Measurements from ENCODE around the gene KCNQ1. TPM values are rescaled to one million over a fixed set of nuclear protein-coding genes. Genes with fewer than 3 reads are reported as not detected.

Gene KCNQ1
- total and polyA plus RNA-seq, 9 of the 15 experiments (the other 6 are each of a cell fraction or from before 2014, with no cell fraction given): 0.44 TPM; not detected in 8

GRCh38 chr11:2672553-2673249 lies 227.9 kb downstream of the KCNQ1 start:
- no peak for TF ChIP-seq DPF2 (IDR thresholded peaks at IDR 0.05)
- TF ChIP-seq ARID2 (IDR thresholded peaks at IDR 0.05): no peak
- TF ChIP-seq SETDB1 (IDR thresholded peaks at IDR 0.05; ENCODE audit: low read length): no peak
- TF ChIP-seq CREB1 (IDR thresholded peaks at IDR 0.05): no peak
- no peak for TF ChIP-seq CREB1 (CRISPR knock-in tag; IDR thresholded peaks at IDR 0.05)
- TF ChIP-seq ELF2 (CRISPR knock-in tag; IDR thresholded peaks at IDR 0.05): no peak
- no peak for TF ChIP-seq GTF3C2 (IDR thresholded peaks at IDR 0.05; ENCODE audit: borderline replicate concordance, extremely low read depth, insufficient read length)
- TF ChIP-seq ZNF347 (CRISPR knock-in tag; IDR thresholded peaks at IDR 0.05; ENCODE audit: low read depth): no peak
- no peak for TF ChIP-seq PHB (CRISPR knock-in tag; IDR thresholded peaks at IDR 0.05)
- TF ChIP-seq NCOA2 (IDR thresholded peaks at IDR 0.05; ENCODE audit: partially characterized antibody in 2 of 2): no peak
- no peak for TF ChIP-seq CCNT2 (IDR thresholded peaks at IDR 0.05; ENCODE audit: borderline replicate concordance, extremely low read depth, insufficient read length, low read depth, low read length)
- TF ChIP-seq HNRNPLL (IDR thresholded peaks at IDR 0.05; ENCODE audit: low read depth, low read length, poor library complexity, severe bottlenecking): no peak
- no peak for TF ChIP-seq TAF1 (IDR thresholded peaks at IDR 0.05; ENCODE audit: control insufficient read depth, extremely low read depth, insufficient read depth, low read length, severe bottlenecking)
- TF ChIP-seq ZNF395 (CRISPR knock-in tag; IDR thresholded peaks at IDR 0.05): no peak
- no peak for TF ChIP-seq ZZZ3 (IDR thresholded peaks at IDR 0.05)
- no peak for TF ChIP-seq SOX6 (IDR thresholded peaks at IDR 0.05)
- no peak for TF ChIP-seq DACH1 (IDR thresholded peaks at IDR 0.05; ENCODE audit: partially characterized antibody)
- TF ChIP-seq ERF (CRISPR knock-in tag; IDR thresholded peaks at IDR 0.05): no peak
- TF ChIP-seq PRPF4 (IDR thresholded peaks at IDR 0.05; ENCODE audit: insufficient read depth, low read depth, low read length, poor library complexity, severe bottlenecking): no peak
- TF ChIP-seq POLR3A (IDR thresholded peaks at IDR 0.05; ENCODE audit: borderline replicate concordance, extremely low read depth, insufficient read depth, insufficient read length): no peak
- CTCF ChIA-PET (ENCODE audit: low intra/inter-chr PET ratio): no interaction called here
- Histone ChIP-seq H3K4me1 (replicated peaks in 1 of 2; ENCODE audit: control insufficient read depth in 2 of 2, insufficient read depth in 2 of 2, low read length in 2 of 2) (peaks cover 0 to 8% of the 10 kb centered on the region in 2 experiments; a peak in 1 of 5 replicates), H3K79me2 (ENCODE audit: control insufficient read depth, insufficient read depth, low read length) (peaks cover 34% of the 10 kb centered on the region), H2AFZ (ENCODE audit: low read depth, low read length) (no peak overlapping the region), H4K20me1 (replicated peaks; ENCODE audit: control insufficient read depth, insufficient read depth, low read length) (peaks cover 9% of the 10 kb centered on the region; the same call in 1 of the 2 replicates), H3K27me3 (ENCODE audit: control insufficient read depth in 2 of 2, insufficient read depth in 2 of 2, low read length in 2 of 2) (no peaks in the 10 kb centered on the region), H3K36me3 (ENCODE audit: control insufficient read depth, insufficient read depth, low read length) (peaks cover 51% of the 10 kb centered on the region), H3K9me1 (ENCODE audit: control insufficient read depth, insufficient read depth, low read length) (peaks cover 4% of the 10 kb centered on the region), H3K9me3 (replicated peaks; ENCODE audit: control insufficient read depth, insufficient read depth, low read depth, low read length) (no peaks in the 10 kb centered on the region), H3K9ac (ENCODE audit: insufficient read depth in 1 of 2, low read depth in 2 of 2, low read length in 2 of 2) (no peak overlapping the region), H3K4me3 (no peak overlapping the region), H3K27ac (ENCODE audit: extremely low read depth, low read depth, low read length) (no peak overlapping the region), H3K4me2 (ENCODE audit: insufficient read depth, low read length) (no peak overlapping the region)
- whole genome bisulfite sequencing (ENCODE audit: insufficient coverage, low coverage, missing lambda C conversion rate): 76% methylated on average over 4 of the region's 4 CpGs
- no peak for ATAC-seq
- intact Hi-C loops (cut with micrococcal nuclease) (no loop called here), in situ Hi-C loops (cut with MboI) (no loop called here)
- no peak for FAIRE-seq
- POLR2A ChIA-PET: interaction anchor here (0.6 to 1.2 kb wide), 3 partner anchors 11 to 1167 kb away, joined by 3 to 4 read pairs (median 3); no protein-coding TSS in a partner anchor
- DNase-seq (ENCODE audit: extremely low read depth in 1 of 4, low spot score in 3 of 4): no peak
- no TSS peak for BruUV-seq (replicated peaks)
